IPS-NIHi7 (cell line): ENCODE data around the gene SAMD13.

Experiments used
- DNase-seq: peaks from one replicate; pipeline ENCODE4 v3.0.0; 2012; ENCODE audit warnings: mixed read lengths; ENCODE audit errors: extremely low spot score

The SAMD13 gene

DNA sequence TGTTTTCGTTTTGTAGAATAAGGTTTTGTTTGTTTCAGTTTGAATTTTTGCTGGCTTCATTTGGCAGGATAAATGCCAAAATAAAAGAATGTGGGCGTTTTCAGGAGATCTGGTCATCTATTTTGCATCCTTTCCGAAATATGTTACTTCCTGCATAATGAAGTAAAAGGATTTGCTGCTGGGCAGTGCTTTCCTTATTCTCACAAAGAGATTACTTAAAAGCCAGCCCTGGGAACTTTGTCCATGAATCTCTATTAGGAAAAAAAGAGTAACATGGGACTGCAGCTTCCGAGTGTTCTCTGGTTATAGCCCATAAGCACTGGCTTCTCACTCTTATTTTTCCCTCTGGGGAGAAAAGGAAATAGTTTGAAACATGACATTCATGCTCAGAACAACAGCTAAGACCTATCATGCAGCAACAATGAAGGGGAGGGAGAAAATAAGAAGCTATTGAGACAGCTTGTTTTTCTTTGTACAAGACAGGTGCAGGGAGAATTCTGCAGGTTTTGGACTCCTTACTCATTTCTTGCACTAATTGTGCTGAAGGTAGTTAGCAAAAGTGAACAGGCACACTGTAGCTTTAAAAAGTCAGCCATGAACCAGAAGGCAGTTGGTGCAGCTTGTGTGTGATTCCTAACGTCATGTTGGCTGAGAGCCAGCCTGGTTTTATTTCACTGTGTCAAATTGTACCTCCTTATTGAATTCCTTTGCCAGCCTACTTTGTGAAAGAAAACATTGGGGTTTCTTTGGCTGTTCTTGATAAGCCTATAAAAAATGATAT, at the start of gene SAMD13:
Gene SAMD13 (plus strand): TSS at position 705 of the 781 bp plus-strand sequence. CDS start 1,527 bp downstream, outside the sequence.
- no peak for DNase-seq

GRCh38 chr1:84253036-84253435, 48.5 kb upstream of the SAMD13 start:
- no peak for DNase-seq

DNA sequence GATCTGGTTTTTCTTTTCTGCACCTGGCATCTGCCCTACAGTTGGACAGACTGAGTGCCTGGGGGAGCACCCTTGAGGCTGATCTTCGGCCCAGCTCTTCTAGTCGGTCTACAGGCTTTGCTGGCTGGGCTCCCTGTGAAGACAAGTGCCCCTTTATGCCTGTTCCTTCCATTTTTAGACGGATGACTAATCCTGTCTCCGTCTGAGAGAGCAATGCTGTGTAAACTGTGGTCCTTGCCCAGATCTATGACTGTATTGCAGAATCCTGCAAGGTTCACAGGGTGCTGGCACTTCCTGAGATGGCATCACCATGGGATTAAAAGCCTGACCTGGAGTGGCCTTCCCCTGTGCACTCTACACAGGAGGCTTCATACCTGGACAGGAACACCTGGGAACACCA, 47.6 kb upstream of the SAMD13 start:
- DNase-seq: no peak

GRCh38 chr1:84254703-84255238, 46.7 kb upstream of the SAMD13 start:
- peak; percentile 18 for DNase-seq

DNA sequence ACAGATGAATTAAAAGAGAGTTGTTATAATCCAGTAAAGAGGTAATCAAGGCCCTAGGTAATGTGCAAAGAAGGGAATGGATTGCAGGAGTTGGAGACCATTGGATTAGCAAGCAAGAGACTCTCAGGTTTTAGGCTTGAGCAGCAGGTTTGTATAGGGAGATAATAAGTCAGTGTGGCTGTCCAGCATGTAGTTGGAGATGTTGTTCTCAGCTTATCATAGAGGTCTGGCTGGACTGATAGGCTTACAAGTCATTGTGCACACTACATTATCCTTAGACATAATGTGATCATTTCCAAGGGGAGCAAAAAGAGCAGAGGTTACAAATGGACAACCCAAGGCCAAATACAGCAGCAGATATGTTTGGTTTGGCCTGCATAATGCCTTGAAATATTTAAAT, 45.9 kb upstream of the SAMD13 start:
- no peak for DNase-seq

- no peak for DNase-seq
Observed at GRCh38 chr1:84257617-84258016, 43.9 kb upstream of the SAMD13 start.

DNA sequence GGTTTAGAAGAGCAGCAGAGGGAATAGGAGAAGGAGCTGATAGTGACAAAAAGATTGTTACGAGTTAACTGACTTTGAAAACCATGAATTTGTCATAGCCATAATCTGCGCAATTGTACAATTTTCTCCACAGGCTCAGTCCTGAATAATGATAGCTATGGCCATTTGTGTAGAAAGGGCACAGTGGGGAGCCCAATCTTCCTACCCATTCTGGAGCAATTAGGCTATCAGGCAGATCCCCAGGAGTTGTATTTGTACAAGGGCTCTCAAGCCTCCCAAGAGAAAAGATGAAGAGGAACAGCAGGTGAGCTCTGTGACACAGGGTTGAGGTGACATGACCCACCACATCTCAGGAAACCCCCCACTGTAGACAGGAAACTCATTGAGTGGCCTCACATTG, 42.1 kb upstream of the SAMD13 start:
- no peak for DNase-seq

DNA sequence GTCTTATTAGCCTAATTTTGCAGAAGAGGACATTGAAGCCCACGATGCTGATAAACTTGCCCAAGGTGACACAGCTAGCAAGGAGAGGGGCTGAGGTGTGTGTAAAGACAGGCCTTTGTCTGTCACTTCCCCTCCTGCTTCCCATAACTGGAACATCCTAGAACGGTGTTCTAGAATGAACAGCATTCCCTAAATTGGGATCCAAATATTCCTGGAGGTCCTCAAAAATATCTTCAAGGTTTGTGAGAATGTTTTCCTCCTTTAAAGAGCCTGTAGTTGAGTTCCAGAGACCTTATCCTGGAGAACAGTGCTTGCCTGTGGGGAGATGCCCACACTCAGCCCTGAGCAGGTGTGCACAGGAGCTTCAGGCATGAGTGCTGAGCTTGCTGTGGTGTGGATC, 41.5 kb upstream of the SAMD13 start:
- no peak for DNase-seq

DNA sequence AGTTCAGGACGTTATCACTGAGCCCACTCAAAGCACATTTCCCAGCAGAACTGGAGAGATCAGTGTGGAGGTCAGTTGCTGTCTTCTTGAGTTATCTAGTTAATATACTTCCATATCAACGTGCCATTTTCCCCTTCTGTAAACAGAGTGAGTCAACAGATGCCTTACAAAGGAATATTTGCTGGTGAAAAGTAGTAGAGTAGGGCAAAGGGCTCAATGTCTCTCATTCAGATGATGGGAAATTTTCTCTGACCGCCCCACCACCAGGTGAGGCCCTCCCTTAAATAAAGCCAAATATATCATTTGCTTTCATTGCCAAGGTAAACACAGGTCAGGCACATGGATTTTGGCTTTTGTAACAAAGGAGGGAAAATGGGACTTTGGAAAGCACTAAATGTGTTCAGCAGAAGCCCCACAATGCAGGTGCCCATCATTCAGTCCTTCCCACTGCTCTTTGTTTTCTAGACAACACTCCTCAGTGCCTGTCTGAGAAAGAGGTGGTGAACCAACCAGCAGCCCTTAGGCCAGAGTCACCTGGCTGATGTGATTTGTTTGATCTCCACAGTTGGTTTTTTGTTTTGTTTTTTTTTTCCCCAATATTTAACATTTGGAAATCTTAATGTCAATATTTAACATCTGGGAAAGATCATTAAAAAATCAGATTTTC, 40.5 kb upstream of the SAMD13 start:
- DNase-seq: no peak

DNA sequence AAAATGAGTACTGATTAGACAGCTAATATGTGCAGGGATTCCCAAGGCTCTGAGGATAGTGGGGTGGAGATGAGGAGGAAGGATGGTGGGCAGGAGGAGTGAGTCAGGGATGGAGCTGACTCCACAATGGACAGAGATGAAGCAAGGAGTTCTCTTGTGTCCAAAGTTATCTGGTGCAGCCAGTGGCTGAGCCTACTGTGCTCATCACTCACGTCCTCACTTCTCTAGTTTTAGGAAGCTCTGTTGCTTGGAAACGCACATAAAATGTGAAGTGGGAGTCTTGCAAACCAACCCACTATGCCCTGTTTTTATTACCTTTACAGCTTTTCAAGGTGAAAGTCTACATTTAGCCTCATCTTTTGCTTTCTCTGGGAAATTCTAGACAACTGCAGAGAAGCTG, 36.5 kb upstream of the SAMD13 start:
- no peak for DNase-seq

DNA sequence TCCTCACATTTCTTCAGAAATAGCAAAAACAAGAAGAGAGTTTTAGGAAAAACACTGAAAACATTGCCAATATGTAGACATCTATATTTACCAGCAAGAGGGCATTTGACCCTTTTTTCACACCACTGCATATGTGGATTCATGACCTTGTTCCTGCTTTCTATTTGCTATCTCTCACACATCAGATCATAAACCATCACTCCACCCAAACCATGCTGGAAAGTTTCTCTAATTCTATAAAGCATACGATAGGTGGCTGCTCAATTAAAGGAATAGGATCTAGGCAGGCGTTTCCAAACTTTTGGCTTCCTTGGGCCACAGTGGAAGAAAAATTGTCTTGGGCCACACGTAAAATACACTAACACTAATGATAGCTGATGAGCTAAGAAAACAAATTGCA, 35.6 kb upstream of the SAMD13 start:
- no peak for DNase-seq

GRCh38 chr1:84266748-84267147, 34.8 kb upstream of the SAMD13 start:
- DNase-seq: no peak

GRCh38 chr1:84267476-84267875, 34.0 kb upstream of the SAMD13 start:
- no peak for DNase-seq

GRCh38 chr1:84268346-84268745, 33.2 kb upstream of the SAMD13 start:
- DNase-seq: no peak

DNA sequence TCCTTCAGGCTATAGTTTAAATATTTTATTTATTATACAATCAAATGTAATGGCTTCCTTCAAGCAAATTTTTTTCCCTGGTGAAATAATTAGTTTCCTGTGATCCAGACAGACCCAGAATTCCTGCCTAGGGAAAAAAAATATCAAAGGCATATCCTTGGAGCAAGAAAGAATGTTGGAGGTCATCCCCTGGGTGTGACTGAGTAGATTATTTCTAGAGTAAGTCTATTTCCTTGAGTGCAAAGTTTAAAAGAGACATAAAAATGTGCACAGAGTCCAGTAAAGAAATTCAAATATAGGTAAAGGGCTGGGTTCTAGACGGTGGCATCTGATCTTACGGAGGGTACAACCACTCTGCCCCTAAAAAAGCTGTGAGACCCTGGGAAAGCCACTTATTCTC, 32.2 kb upstream of the SAMD13 start:
- no peak for DNase-seq

DNA sequence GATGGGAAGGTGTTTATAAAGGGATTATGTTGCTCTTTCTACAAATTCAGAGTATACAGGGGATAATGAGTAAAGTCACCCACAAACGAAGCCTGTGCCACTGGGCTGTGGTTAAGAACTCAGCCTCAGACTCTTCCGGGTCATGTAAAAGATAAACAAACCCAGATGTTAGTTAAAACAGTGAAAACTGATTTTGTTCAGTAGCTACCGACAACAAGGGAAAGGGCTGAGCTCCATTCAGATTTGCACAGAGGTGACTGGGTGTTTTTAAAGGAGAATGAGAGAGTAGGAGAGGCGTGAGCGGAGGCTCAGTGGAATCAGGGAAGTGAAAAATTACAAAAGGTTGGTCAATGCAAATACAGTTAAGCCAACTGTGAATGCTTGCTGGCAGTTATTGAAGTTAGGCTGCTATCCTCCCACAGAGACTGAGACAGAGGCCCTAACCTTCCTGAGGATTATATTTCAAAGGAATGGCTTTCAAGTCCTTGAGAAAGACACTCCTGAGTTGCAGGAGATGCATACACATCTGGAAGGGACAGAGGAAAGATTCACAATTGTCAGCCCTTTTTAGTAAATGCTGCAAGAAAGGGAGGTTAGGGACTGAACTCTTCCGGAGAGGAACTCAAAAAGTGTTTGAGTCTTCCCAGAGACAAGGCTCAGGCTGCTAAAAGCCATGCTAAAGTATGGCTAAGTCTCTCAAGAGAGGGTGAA, 29.9 kb upstream of the SAMD13 start:
- peak; percentile 13 for DNase-seq

- peak; percentile 43 for DNase-seq
Observed at GRCh38 chr1:84272401-84272800, 29.1 kb upstream of the SAMD13 start.

GRCh38 chr1:84277343-84278059, 24.0 kb upstream of the SAMD13 start:
- DNase-seq: no peak

DNA sequence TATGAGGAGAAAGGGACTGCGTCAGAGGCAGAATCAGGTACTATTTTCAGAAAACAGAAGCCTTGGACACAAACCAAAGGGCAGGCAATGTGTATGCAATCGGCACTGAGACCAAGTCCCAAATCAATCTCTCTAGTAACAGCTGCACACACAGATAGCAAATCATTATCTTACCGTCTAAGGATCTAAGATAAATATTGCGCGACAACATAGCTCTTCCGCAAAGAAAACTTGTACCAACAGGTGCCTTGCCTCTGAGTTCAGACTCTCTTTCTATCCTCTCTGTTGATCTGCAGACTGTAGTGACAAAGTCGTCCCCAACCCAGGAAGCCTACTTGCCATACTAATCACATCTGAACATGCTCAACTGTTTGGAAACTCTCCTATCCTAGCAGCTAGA, 22.6 kb upstream of the SAMD13 start:
- no peak for DNase-seq

GRCh38 chr1:84280912-84281311, 20.6 kb upstream of the SAMD13 start:
- DNase-seq: no peak

DNA sequence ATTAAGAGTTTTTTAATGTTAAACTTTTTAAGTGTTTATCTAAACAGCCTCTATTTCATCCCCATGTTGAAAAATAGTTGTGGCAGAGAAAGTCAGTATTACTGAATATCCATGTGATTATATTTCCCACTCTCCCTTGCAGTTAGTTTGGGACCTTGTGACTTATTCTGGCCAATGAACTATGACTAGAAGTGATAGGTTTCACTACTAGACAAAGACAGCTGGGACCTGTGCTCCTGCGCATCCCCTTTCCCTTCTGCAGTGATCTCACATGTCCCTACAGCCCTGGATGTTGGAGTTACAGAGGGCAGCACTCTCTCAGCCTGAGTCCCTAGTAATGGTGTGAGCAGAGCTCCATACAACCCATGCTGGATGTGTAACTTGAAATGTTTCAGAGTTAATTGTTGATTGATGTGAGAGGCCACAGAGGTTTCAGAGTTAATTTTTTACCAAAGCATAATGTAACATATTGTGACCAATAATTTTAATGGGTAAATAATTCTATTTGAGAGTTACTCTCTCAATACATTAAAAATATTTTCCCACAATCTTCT, 18.7 kb upstream of the SAMD13 start:
- DNase-seq: no peak

DNA sequence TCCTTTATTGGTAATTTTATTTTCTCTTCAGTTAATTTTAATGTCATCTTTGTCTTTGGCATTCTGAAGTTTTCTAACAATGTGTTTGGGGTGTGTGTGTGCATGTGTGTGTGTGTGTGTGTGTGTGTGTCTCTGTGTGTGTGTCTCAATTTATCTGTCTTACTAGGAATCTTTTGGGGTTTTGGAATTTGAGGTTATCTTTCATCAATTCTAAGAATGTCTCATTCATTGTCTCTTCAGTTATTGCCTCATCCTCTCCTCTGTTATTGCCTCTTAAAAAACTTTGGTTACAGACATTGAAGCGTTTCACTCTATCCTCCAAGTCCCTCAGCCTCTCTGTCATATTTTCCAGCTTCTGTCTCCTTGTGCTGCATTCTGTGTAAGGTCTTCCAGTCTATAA, 18.1 kb upstream of the SAMD13 start:
- no peak for DNase-seq
